ENCODE data around the gene SLIT3.

DNA sequence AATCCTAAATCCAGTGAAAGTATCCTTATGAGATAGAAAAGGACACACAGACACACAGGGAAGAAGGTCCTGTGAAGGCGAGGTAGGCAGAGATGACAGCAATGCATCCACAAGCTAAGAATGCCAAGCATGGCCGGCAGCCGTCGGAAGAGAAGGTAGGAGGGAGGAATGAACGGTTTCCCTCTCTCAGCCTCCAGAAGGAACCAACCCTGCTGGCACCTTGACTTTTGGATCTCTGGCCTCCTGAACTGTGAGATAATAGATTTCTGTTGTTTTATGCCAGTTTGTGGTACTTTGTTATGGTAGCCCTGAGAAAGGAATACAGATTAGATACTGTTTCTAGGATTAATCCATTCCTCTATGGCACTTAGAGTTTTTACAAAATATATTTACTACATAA lies 645.6 kb downstream of the SLIT3 start:
- TF ChIP-seq CTCF (conservative IDR thresholded peaks at IDR 0.05; ENCODE audit: low read depth, low read length) (no peak), EZH2 (IDR thresholded peaks at IDR 0.05; ENCODE audit: low read length, unreplicated experiment) (no peak), EZH2phosphoT487 (IDR thresholded peaks at IDR 0.05; ENCODE audit: borderline replicate concordance, low read length) (no peak)

All from PC-3 (cell line).